Spleen (tissue), 11 donors: ENCODE results near the gene VPS37B. TPM values are rescaled to one million over a fixed set of nuclear protein-coding genes. Genes with fewer than 3 reads are reported as not detected.
A peak's percentile ranks its signal among the peaks of the same experiment; 100 is the strongest.

Experiments used
- DNase-seq: peaks from one replicate; pipeline ENCODE4 v3.0.0-alpha.2; 2020
- H3K27ac ChIP-seq, 8 donors: fragments of 200-600 bp; sonication (generic) in 7 of 8; 1 replicate in 4 of 8; 2 replicates in 4 of 8; pipeline versions ENCODE4 v1.5.0 to v1.8.0; 2016 to 2021; ENCODE audit warnings: inconsistent platforms in 4 of 8, mild to moderate bottlenecking in 4 of 8, moderate library complexity in 1 of 8
- H3K27me3 ChIP-seq, 7 donors: fragments of 200-600 bp; sonication (generic) in 6 of 7; replicated peaks in 1 of 7; 1 replicate in 4 of 7; 2 replicates in 3 of 7; pipeline versions ENCODE4 v1.5.0 to v1.8.0; 2016 to 2021; ENCODE audit warnings: inconsistent platforms in 3 of 7, mild to moderate bottlenecking in 1 of 7
- H3K36me3 ChIP-seq, 6 donors: fragments of 200-600 bp; sonication (generic) in 5 of 6; 1 replicate in 4 of 6; 2 replicates in 2 of 6; pipeline versions ENCODE4 v1.5.0 to v1.8.0; 2016 to 2021; ENCODE audit warnings: inconsistent platforms in 2 of 6
- H3K4me1 ChIP-seq, 6 donors: fragments of 200-600 bp; sonication (generic) in 5 of 6; 1 replicate in 3 of 6; 2 replicates in 3 of 6; pipeline versions ENCODE4 v1.5.0 to v1.8.0; 2016 to 2021; ENCODE audit warnings: inconsistent platforms in 3 of 6
- H3K4me3 ChIP-seq, 8 donors: fragments of 200-600 bp; sonication (generic) in 7 of 8; 1 replicate in 4 of 8; 2 replicates in 4 of 8; pipeline versions ENCODE4 v1.5.0 to v1.8.0; 2016 to 2021; ENCODE audit warnings: inconsistent platforms in 4 of 8, mild to moderate bottlenecking in 4 of 8, moderate library complexity in 2 of 8
- H3K9me3 ChIP-seq, 8 donors: fragments of 200-600 bp; sonication (generic) in 7 of 8; 1 replicate in 4 of 8; 2 replicates in 4 of 8; pipeline versions ENCODE4 v1.5.0 to v1.8.0; 2016 to 2021; ENCODE audit warnings: inconsistent platforms in 4 of 8
- CTCF ChIP-seq, 11 experiments: fragments of 200-600 bp in 7 of 11; fragments of 450-650 bp in 4 of 11; sonication (generic) in 4 of 11; IDR thresholded peaks in 8 of 11; conservative IDR thresholded peaks in 3 of 11; 1 replicate in 7 of 11; 2 replicates in 4 of 11; pipeline versions ENCODE4 v1.4.0 to v1.8.0; 2016 to 2021; ENCODE audit warnings: antibody characterized with exemption in 11 of 11, inconsistent platforms in 4 of 11, mild to moderate bottlenecking in 1 of 11
- POLR2A ChIP-seq, 3 donors: fragments of 450-650 bp; IDR thresholded peaks; one replicate each; pipeline ENCODE4 v1.5.1; 2017; ENCODE audit warnings: antibody characterized with exemption in 3 of 3, mild to moderate bottlenecking in 1 of 3
- POLR2AphosphoS5 ChIP-seq, 3 donors: sonication (generic); formaldehyde crosslinking; IDR thresholded peaks; one replicate each; pipeline ENCODE4 v1.5.1; 2017; ENCODE audit warnings: antibody characterized with exemption in 3 of 3
- WGBS, 5 donors: extraction: QIAGEN DNeasy Blood & Tissue Kit in 3 of 5; methylation state at CpG; one replicate each; pipeline versions ENCODE4 v1.1.5 to v1.1.7; 2013 to 2018; 5-methylcytosine and 5-hydroxymethylcytosine counted together
- intact Hi-C: fragments of 100-400 bp; cut with DNase I; formaldehyde crosslinking; loops from one replicate; pipeline ENCODE4 v1.15.0; 2023; ENCODE audit warnings: low total_unique reads
- polyA plus RNA-seq, 3 donors: library from polyadenylated mRNA; stranded (reverse); fragments of 200-250 nt; gene quantifications; one replicate each; pipeline ENCODE4 v1.2.1, GENCODE V29; 2013
- total RNA-seq, 7 donors: library from RNA; depleted of rRNA in 3 of 7; stranded (reverse); fragments of >200 nt in 3 of 7; fragmentation: NEBNext Ultra II Directional in 4 of 7; extraction: Animal tissue kit (Norgen Biotek cat#: 25700) in 4 of 7; gene quantifications; one replicate each; pipeline versions ENCODE4 v1.1.0 to v1.2.1, GENCODE V29; 2016 to 2021
- donor health status: healthy with polysubstance abuse.
- donor health status: DM: no; HTN: no; CAD: no; lungs with moderate emphysema.
- donor health status: DM: no; HTN: no; CAD: no.
- donor health status: Bipolar disorder and iron deficiency.
- donor health status: healthy.
- donor health status: DM: no; HTN: no; CAD: no.
- donor health status: DM: yes; HTN: yes; CAD: no.

VPS37B gene
- total and polyA plus RNA-seq, 10 donors: 24.8 to 67.5 (median 47.3) TPM

GRCh38 chr12:122934722-122935121, 38.8 kb upstream of the VPS37B start:
- no peak overlapping the region for H3K27ac ChIP-seq
- peaks cover 0 to 12% (median 0%) of the 10 kb centered on the region in 6 donors for H3K4me1 ChIP-seq
- intact Hi-C loops: no loop called here
- 66 to 78% (median 73%) methylated on average over 3 of the region's 3 CpGs for WGBS, 5 donors
- no peak overlapping the region for H3K4me3 ChIP-seq
- H3K36me3 ChIP-seq: peaks cover 0 to 3% (median 0%) of the 10 kb centered on the region in 6 donors
- no peak for DNase-seq
- TF ChIP-seq POLR2A (IDR thresholded peaks at IDR 0.05) (no peak), CTCF (IDR thresholded peaks at IDR 0.05 in 8 of 11, conservative IDR thresholded peaks at IDR 0.05 in 3 of 11) (no peak), POLR2AphosphoS5 (IDR thresholded peaks at IDR 0.05) (no peak)
- no peaks in the 10 kb centered on the region for H3K27me3 ChIP-seq
- no peaks in the 10 kb centered on the region for H3K9me3 ChIP-seq

DNA sequence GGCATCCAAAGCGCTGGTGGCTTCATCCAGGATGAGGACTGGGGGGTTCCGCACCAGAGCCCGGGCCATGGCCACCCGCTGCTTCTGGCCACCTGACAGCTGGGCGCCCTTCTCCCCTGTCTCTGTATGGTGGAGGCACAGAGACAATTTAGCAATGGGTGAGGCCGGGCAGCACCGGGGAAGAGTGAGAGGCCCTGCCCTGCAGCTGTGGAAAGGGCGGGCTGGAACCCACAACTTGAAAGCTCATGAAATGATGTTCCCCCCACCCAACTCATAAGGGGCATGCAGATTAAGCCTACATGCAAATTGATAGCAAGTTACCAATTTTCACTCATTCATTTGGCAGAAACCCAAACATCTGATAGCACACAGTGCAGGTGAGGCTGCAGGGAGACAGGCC, 36.3 kb upstream of the VPS37B start:
- WGBS, 5 donors: 83 to 100% (median 87%) methylated on average over 6 to 8 of the region's 8 CpGs

GRCh38 chr12:122929812-122930211, 33.9 kb upstream of the VPS37B start:
- TF ChIP-seq POLR2A (IDR thresholded peaks at IDR 0.05) (no peak), CTCF (IDR thresholded peaks at IDR 0.05 in 8 of 11, conservative IDR thresholded peaks at IDR 0.05 in 3 of 11) (no peak), POLR2AphosphoS5 (IDR thresholded peaks at IDR 0.05) (no peak)
- Histone ChIP-seq H3K36me3 (peaks cover 0 to 7% (median 0%) of the 10 kb centered on the region in 6 donors), H3K4me1 (peaks cover 0 to 34% (median 17%) of the 10 kb centered on the region in 6 donors), H3K27ac (no peak overlapping the region), H3K4me3 (no peak overlapping the region), H3K27me3 (no peaks in the 10 kb centered on the region), H3K9me3 (no peaks in the 10 kb centered on the region)
- intact Hi-C loops: no loop called here
- 93 to 99% (median 96%) methylated on average over 10 to 23 of the region's 23 CpGs for WGBS, 5 donors
- DNase-seq: no peak

More for the DNA sequence above, 36.3 kb upstream of the VPS37B start:
- TF ChIP-seq POLR2AphosphoS5 (IDR thresholded peaks at IDR 0.05) (peak in 1 of 3 donors; percentile 55), CTCF (IDR thresholded peaks at IDR 0.05 in 8 of 11, conservative IDR thresholded peaks at IDR 0.05 in 3 of 11) (no peak), POLR2A (IDR thresholded peaks at IDR 0.05) (no peak)
- intact Hi-C loops: no loop called here
- DNase-seq: no peak
- Histone ChIP-seq H3K27ac (no peak overlapping the region), H3K27me3 (no peaks in the 10 kb centered on the region), H3K4me1 (peaks cover 0 to 22% (median 9%) of the 10 kb centered on the region in 6 donors), H3K36me3 (peaks cover 0 to 7% (median 0%) of the 10 kb centered on the region in 6 donors), H3K9me3 (no peaks in the 10 kb centered on the region), H3K4me3 (peak overlapping the region in 2 of 8 donors; percentile 3 to 13)

GRCh38 chr12:122929148-122929538, 33.2 kb upstream of the VPS37B start:
- H3K9me3 ChIP-seq: no peaks in the 10 kb centered on the region
- H3K4me1 ChIP-seq: peaks cover 0 to 28% (median 17%) of the 10 kb centered on the region in 6 donors
- H3K4me3 ChIP-seq: no peak overlapping the region
- peaks cover 0 to 7% (median 0%) of the 10 kb centered on the region in 6 donors for H3K36me3 ChIP-seq
- WGBS, 5 donors: 86 to 96% (median 92%) methylated on average over 11 to 14 of the region's 14 CpGs
- no peak for TF ChIP-seq CTCF (IDR thresholded peaks at IDR 0.05 in 8 of 11, conservative IDR thresholded peaks at IDR 0.05 in 3 of 11)
- no peak for TF ChIP-seq POLR2AphosphoS5 (IDR thresholded peaks at IDR 0.05)
- TF ChIP-seq POLR2A (IDR thresholded peaks at IDR 0.05): no peak
- DNase-seq: no peak
- intact Hi-C loops: no loop called here
- H3K27me3 ChIP-seq: no peaks in the 10 kb centered on the region
- H3K27ac ChIP-seq: peak overlapping the region in 1 of 8 donors; percentile 4
